Aorta (tissue), 5 donors: ENCODE results near the gene TMEM255A. TPM values are rescaled to one million over a fixed set of nuclear protein-coding genes. Genes with fewer than 3 reads are reported as not detected.

Experiments
- ATAC-seq: fragments of 200-7000 bp; cut with Tn5 transposase; one replicate; pipeline ENCODE4 v1.9.1; 2022; ENCODE audit warnings: moderate library complexity; ENCODE audit not compliant: low FRiP score
- DNase-seq, 2 donors: peaks; one replicate each; pipeline ENCODE4 v3.0.0-alpha.2; 2020
- H3K27ac ChIP-seq, 2 donors: one replicate each; pipeline ENCODE4 v1.5.1; 2013; ENCODE audit warnings: low read length in 2 of 2, mild to moderate bottlenecking in 2 of 2, moderate library complexity in 2 of 2, control low read depth in 1 of 2, inconsistent platforms in 1 of 2, low read depth in 1 of 2
- H3K27me3 ChIP-seq, 2 donors: one replicate each; pipeline ENCODE4 v1.6.1; 2013; ENCODE audit warnings: control low read depth in 1 of 2, low read length in 1 of 2, mild to moderate bottlenecking in 1 of 2, moderate library complexity in 1 of 2; ENCODE audit not compliant: insufficient read depth in 2 of 2, control insufficient read depth in 1 of 2
- H3K36me3 ChIP-seq, 2 donors: one replicate each; pipeline ENCODE4 v1.6.1; 2013; ENCODE audit warnings: control low read depth in 1 of 2, low read length in 1 of 2, mild to moderate bottlenecking in 1 of 2; ENCODE audit not compliant: insufficient read depth in 2 of 2, control insufficient read depth in 1 of 2
- H3K4me1 ChIP-seq, 2 donors: one replicate each; pipeline ENCODE4 v1.6.1; 2013; ENCODE audit warnings: low read length in 2 of 2, control low read depth in 1 of 2, mild to moderate bottlenecking in 1 of 2, moderate library complexity in 1 of 2; ENCODE audit not compliant: insufficient read depth in 2 of 2, control insufficient read depth in 1 of 2
- H3K4me3 ChIP-seq, 2 donors: one replicate each; pipeline ENCODE4 v1.5.1; 2013; ENCODE audit warnings: low read length in 2 of 2, control low read depth in 1 of 2, mild to moderate bottlenecking in 1 of 2
- H3K9me3 ChIP-seq: one replicate; pipeline ENCODE4 v1.6.1; 2013; ENCODE audit warnings: mild to moderate bottlenecking, low read length; ENCODE audit not compliant: control insufficient read depth
- WGBS, 2 donors: extraction: QIAGEN DNeasy Blood & Tissue Kit; methylation state at CpG; one replicate each; pipeline ENCODE4 v1.1.7; 2013; 5-methylcytosine and 5-hydroxymethylcytosine counted together
- intact Hi-C, 2 donors: fragments of 100-400 bp; cut with DNase I; formaldehyde crosslinking; loops; one replicate each; pipeline versions ENCODE4 v1.14.2 to v1.15.0; 2022
- polyA plus RNA-seq, 2 donors: library from polyadenylated mRNA; stranded (reverse); fragments of 200-250 nt; gene quantifications; one replicate each; pipeline ENCODE4 v1.2.3, GENCODE V29; 2013
- total RNA-seq, 2 donors: library from RNA; stranded (reverse); fragmentation: NEBNext Ultra II Directional; extraction: Animal tissue kit (Norgen Biotek cat#: 25700); gene quantifications; one replicate each; pipeline ENCODE4 v1.2.1, GENCODE V29; 2021
- donor health status: healthy with polysubstance abuse.
- donor health status: Bipolar disorder and iron deficiency.
- donor health status: DM: no; HTN: no; CAD: no.
- donor health status: DM: no; HTN: no; CAD: no.
- donor health status: DM: yes; HTN: yes; CAD: no.

The TMEM255A gene
- total and polyA plus RNA-seq, 4 donors: 1.3 to 4.3 TPM; not detected in 2

GRCh38 chrX:120282697-120283096 is 28.6 kb downstream of the TMEM255A start:
- no peaks in the 10 kb centered on the region for H3K27me3 ChIP-seq
- H3K4me1 ChIP-seq: no peaks in the 10 kb centered on the region
- DNase-seq: no peak
- WGBS, 2 donors: 55 to 79% methylated on average over 1 of the region's 1 CpG
- intact Hi-C loops: no loop called here
- no peak overlapping the region for H3K27ac ChIP-seq
- H3K4me3 ChIP-seq: no peak overlapping the region
- H3K9me3 ChIP-seq: no peaks in the 10 kb centered on the region
- ATAC-seq: no peak
- no peaks in the 10 kb centered on the region for H3K36me3 ChIP-seq

GRCh38 chrX:120281761-120282160 is 29.5 kb downstream of the TMEM255A start:
- Histone ChIP-seq H3K4me3 (no peak overlapping the region), H3K36me3 (no peaks in the 10 kb centered on the region), H3K27me3 (no peaks in the 10 kb centered on the region), H3K27ac (no peak overlapping the region), H3K4me1 (no peaks in the 10 kb centered on the region), H3K9me3 (no peaks in the 10 kb centered on the region)
- DNase-seq (no peak), ATAC-seq (no peak)
- WGBS, 2 donors: 41% methylated on average over 4 of the region's 4 CpGs
- intact Hi-C loops: no loop called here

- H3K9me3 ChIP-seq: no peaks in the 10 kb centered on the region
- intact Hi-C loops: no loop called here
- DNase-seq (no peak), ATAC-seq (no peak)
- no peak overlapping the region for H3K4me3 ChIP-seq
- no peaks in the 10 kb centered on the region for H3K36me3 ChIP-seq
- no peak overlapping the region for H3K27ac ChIP-seq
- no peaks in the 10 kb centered on the region for H3K4me1 ChIP-seq
- WGBS, 2 donors: 70 to 85% methylated on average over 10 of the region's 10 CpGs
- no peaks in the 10 kb centered on the region for H3K27me3 ChIP-seq
Observed at GRCh38 chrX:120281021-120281624, 30.1 kb downstream of the TMEM255A start.

- intact Hi-C loops: no loop called here
- H3K9me3 ChIP-seq: no peaks in the 10 kb centered on the region
- WGBS, 2 donors: 35 to 62% methylated on average over 2 of the region's 2 CpGs
- no peak overlapping the region for H3K4me3 ChIP-seq
- DNase-seq (no peak), ATAC-seq (no peak)
- no peaks in the 10 kb centered on the region for H3K4me1 ChIP-seq
- no peaks in the 10 kb centered on the region for H3K27me3 ChIP-seq
- no peaks in the 10 kb centered on the region for H3K36me3 ChIP-seq
- H3K27ac ChIP-seq: no peak overlapping the region
Observed at GRCh38 chrX:120274958-120275357, 36.3 kb downstream of the TMEM255A start.

GRCh38 chrX:120274145-120274544 is 37.1 kb downstream of the TMEM255A start:
- no peak overlapping the region for H3K27ac ChIP-seq
- WGBS, 2 donors: 46 to 62% methylated on average over 2 of the region's 2 CpGs
- intact Hi-C loops: no loop called here
- ATAC-seq: no peak
- H3K36me3 ChIP-seq: no peaks in the 10 kb centered on the region
- H3K4me1 ChIP-seq: no peaks in the 10 kb centered on the region
- H3K4me3 ChIP-seq: no peak overlapping the region
- no peak for DNase-seq
- no peaks in the 10 kb centered on the region for H3K27me3 ChIP-seq
- H3K9me3 ChIP-seq: no peaks in the 10 kb centered on the region

GRCh38 chrX:120271218-120271617 is 40.0 kb downstream of the TMEM255A start:
- WGBS, 2 donors: 70 to 84% methylated on average over 2 of the region's 2 CpGs
- ATAC-seq: no peak
- H3K36me3 ChIP-seq: no peaks in the 10 kb centered on the region

GRCh38 chrX:120270567-120270966 is 40.7 kb downstream of the TMEM255A start:
- no peak overlapping the region for H3K4me3 ChIP-seq
- DNase-seq (peak in 1 of 2 donors; percentile 56), ATAC-seq (no peak)
- no peaks in the 10 kb centered on the region for H3K27me3 ChIP-seq
- no peaks in the 10 kb centered on the region for H3K9me3 ChIP-seq
- H3K27ac ChIP-seq: no peak overlapping the region
- no peaks in the 10 kb centered on the region for H3K4me1 ChIP-seq
- H3K36me3 ChIP-seq: no peaks in the 10 kb centered on the region
- WGBS, 2 donors: 70 to 81% methylated on average over 4 of the region's 4 CpGs
- intact Hi-C loops: no loop called here

More at GRCh38 chrX:120271218-120271617, 40.0 kb downstream of the TMEM255A start:
- DNase-seq: no peak
- Histone ChIP-seq H3K27me3 (no peaks in the 10 kb centered on the region), H3K27ac (no peak overlapping the region), H3K4me1 (no peaks in the 10 kb centered on the region), H3K9me3 (no peaks in the 10 kb centered on the region), H3K4me3 (no peak overlapping the region)
- intact Hi-C loops: no loop called here

GRCh38 chrX:120269373-120270035 is 41.8 kb downstream of the TMEM255A start:
- H3K9me3 ChIP-seq: no peaks in the 10 kb centered on the region
- H3K27me3 ChIP-seq: no peaks in the 10 kb centered on the region
- intact Hi-C loops: no loop called here
- WGBS, 2 donors: 41% methylated on average over 1 of the region's 1 CpG
- no peak overlapping the region for H3K4me3 ChIP-seq
- H3K36me3 ChIP-seq: no peaks in the 10 kb centered on the region
- no peak for DNase-seq
- no peaks in the 10 kb centered on the region for H3K4me1 ChIP-seq
- peak; percentile 22 for ATAC-seq
- H3K27ac ChIP-seq: no peak overlapping the region

- DNase-seq: no peak
- H3K9me3 ChIP-seq: no peaks in the 10 kb centered on the region
- intact Hi-C loops: no loop called here
- no peak overlapping the region for H3K4me3 ChIP-seq
- H3K4me1 ChIP-seq: no peaks in the 10 kb centered on the region
- H3K36me3 ChIP-seq: no peaks in the 10 kb centered on the region
- no peak overlapping the region for H3K27ac ChIP-seq
- no peak for ATAC-seq
- H3K27me3 ChIP-seq: no peaks in the 10 kb centered on the region
Observed at GRCh38 chrX:120264341-120264740, 46.9 kb downstream of the TMEM255A start.
